LNCaP clone FGC (cell line): ENCODE results near the gene AMIGO2.
A peak's percentile ranks its signal among the peaks of the same experiment; 100 is the strongest.

Experiments
- DNase-seq: peaks from one replicate; pipeline ENCODE4 v3.0.0-alpha.2; 2011; ENCODE audit warnings: low read depth
- H3K4me3 ChIP-seq: 2 replicates; pipeline ENCODE4 v1.5.1; 2011; ENCODE audit warnings: mild to moderate bottlenecking, low read depth, low read length, control low read depth
- CTCF ChIP-seq: IDR thresholded peaks from 2 replicates; pipeline ENCODE4 v1.5.1; 2012; ENCODE audit warnings: mild to moderate bottlenecking; ENCODE audit not compliant: control insufficient read depth, insufficient read depth; ENCODE audit errors: extremely low read depth

AMIGO2 gene

GRCh38 chr12:47110011-47110541 lies 30.3 kb upstream of the AMIGO2 start:
- no peak overlapping the region for H3K4me3 ChIP-seq
- TF ChIP-seq CTCF, result no peak
- no peak for DNase-seq

DNA sequence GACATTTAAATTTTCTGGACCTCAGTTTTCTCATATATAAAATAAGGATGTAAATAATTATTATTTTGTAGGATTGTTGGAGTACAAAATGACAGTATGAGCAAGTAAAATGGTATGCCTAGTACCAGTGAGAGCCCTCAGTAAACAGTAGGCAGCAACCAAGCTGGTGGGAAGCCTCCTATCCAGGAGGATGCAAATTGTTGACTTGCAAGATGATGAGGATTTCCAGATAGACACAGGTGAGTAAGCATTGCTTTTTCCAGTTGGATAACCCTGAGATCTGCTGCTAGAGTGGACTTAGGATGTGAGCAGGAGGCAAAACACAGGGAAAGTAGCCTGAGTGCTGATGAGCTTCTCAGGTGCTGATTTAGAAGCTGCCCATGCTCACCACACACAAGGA lies 28.2 kb upstream of the AMIGO2 start:
- H3K4me3 ChIP-seq, result no peak overlapping the region
- no peak for DNase-seq
- TF ChIP-seq CTCF, result no peak

GRCh38 chr12:47107446-47107845 lies 27.7 kb upstream of the AMIGO2 start:
- TF ChIP-seq CTCF, result no peak
- no peak for DNase-seq
- H3K4me3 ChIP-seq, result no peak overlapping the region

DNA sequence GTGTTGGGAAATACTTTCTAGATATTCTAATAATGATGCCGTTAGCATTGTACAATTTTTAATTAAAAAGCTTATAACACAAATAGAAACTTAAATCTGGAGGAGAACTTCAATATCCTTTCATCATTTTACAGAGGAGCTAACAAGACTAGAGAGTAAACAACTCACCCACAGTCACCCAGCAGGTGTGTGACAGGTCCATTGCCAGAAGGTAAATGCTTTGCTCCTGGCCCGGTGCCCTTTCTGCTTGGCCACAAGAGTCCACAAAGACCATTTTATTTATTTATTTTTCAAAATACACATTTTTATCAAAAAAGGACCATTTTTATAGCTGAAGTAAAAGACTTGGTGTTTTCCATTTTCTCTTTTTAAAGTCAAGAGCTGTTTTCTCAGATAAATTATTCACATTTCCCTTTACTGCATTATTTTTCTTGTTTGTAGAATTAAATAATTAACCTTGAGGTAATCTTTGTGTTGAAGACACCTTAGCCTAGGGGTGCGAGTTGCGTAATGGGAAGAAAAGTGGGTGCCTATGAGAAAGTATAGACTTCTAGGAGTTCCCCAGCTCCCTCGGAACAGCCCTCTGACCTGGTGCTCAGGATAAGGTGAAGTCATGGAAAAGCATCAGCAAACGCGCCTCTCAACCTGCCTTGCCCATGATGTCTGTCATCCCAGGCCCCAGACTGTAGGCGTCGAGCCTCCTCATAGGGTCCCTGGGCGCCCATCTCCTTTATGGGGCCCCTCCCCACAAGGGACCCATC lies 26.3 kb upstream of the AMIGO2 start:
- TF ChIP-seq CTCF, result no peak
- H3K4me3 ChIP-seq, result no peak overlapping the region
- peak; percentile 89 for DNase-seq

DNA sequence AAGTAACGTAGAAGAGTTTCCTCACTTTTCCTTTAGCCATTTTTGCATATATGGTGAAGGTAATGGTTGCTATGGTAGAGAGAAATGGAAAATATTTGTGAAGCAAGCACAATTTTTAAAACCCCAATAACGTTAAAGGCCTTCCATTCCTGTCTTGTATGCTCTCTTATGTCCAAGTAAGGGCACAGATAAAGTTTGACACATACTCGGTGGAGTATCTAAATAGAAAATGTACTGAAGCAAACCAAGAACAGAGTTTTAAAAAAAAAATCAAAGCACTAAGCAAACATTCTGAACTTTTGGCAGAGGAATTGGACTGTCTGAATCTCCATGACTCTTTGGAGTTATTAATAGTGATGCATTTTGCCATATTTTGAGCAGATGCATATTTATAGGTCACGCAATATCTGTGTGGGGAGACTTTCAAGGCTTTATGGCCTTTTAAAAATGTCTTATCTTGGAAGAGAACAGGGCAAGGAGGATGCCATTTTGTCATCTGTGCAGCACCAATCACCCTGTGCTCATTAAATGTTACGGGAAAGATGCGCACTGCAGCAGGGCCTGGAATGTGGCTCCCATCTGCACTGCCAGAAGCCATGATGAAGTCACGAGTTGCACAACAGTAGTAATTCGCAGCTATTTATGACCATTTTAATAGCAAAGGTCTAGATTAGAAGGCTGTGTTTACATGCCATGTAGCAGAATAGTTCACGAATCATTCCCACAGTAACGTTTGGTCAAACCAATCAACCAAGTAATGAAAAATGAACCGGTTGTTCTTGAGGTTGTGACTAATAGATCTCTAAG lies 23.3 kb upstream of the AMIGO2 start:
- H3K4me3 ChIP-seq, result no peak overlapping the region
- no peak for DNase-seq
- no peak for TF ChIP-seq CTCF

- DNase-seq, result no peak
- TF ChIP-seq CTCF, result no peak
- H3K4me3 ChIP-seq, result no peak overlapping the region
These were observed 22.6 kb upstream of the AMIGO2 start for GRCh38 chr12:47102406-47102805.

GRCh38 chr12:47100160-47100559 lies 20.4 kb upstream of the AMIGO2 start:
- DNase-seq, result no peak
- no peak for TF ChIP-seq CTCF

More at GRCh38 chr12:47100160-47100559, 20.4 kb upstream of the AMIGO2 start:
- no peak overlapping the region for H3K4me3 ChIP-seq
